SIG-M5 treated with dmso at 0.1 percent for 504 hours (cell line): Measurements from ENCODE around the gene NOP16.
A peak's percentile ranks its signal among the peaks of the same experiment; 100 is the strongest.

ENCODE experiments used
- DNase-seq: peaks from one replicate; lab custom pipeline; 2025; ENCODE audit not compliant: unreplicated experiment; lab: John Stamatoyannopoulos, UW

NOP16 gene, protein sequence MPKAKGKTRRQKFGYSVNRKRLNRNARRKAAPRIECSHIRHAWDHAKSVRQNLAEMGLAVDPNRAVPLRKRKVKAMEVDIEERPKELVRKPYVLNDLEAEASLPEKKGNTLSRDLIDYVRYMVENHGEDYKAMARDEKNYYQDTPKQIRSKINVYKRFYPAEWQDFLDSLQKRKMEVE

DNA sequence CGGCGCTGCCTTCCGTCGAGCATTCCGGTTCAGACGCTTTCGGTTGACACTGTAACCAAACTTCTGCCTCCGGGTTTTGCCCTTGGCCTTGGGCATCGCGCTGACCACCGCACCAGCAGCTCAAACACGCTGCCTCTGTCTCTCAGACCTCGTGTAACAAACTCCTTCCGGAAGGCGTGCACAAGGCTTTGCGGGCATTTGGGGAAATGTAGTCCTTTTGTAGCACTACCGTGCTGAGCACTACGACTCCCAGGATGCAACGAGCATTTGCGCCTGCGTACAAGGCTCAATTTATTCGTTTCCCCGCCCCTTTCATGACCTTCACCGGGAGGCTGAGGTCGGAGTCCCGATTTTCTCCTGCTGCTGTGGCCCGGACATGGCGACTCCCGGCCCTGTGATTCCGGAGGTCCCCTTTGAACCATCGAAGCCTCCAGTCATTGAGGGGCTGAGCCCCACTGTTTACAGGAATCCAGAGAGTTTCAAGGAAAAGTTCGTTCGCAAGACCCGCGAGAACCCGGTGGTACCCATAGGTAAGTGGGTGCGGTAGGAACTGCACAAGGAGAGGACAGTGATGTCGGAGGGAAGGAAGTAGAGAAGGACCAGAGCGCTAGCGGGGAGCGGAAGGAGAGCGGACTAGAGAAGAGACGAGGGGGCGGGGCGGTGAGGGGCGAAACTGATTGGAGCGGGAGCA lies at the start of gene NOP16, which contains the start of gene HIGD2A:
NOP16 (minus strand) TSS at position 155 of the 691 bp plus-strand sequence; CDS start at position 96, 59 bp downstream.
HIGD2A (plus strand) TSS at position 308 of the 691 bp plus-strand sequence; CDS start at position 377, 69 bp downstream.
- DNase-seq = peak; percentile 100

DNA sequence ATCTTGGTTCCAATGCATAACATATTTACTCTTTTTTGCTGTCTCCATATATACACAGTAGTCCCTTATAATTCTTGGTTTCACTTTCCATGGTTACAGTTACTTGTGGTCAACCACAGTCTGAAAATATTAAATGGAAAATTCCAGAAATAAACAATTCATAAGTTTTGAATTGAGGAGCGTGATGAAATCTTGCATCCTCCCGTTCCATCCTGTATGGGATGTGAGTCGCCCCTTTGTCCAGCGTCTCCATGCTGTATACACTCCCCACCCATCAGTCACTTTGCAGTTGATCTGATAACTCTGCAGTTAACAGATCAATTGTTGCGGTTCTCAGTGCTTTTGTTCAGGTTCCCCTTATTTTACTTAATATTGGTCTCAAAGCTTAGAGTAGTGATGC lies 48.3 kb upstream of the NOP16 start:
- DNase-seq = peak; percentile 93

DNA sequence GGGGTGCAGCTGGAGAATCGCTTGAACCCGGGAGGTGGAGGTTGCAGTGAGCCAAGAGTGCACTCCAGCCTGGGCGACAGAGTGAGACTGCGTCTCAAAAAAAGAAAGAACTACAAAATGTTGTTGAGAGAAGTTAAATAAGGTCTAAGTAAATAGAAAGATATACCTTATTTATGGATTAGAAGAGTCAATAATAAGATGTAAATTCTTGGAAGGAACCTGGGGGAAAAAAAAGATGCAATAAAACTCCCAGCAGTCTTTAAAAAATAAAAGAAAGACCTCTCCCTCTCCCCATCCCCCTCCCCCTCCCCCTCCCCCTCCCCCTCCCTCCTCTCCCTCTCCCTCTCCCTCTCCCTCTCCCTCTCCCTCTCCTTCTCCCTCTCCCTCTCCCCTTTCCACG lies 44.3 kb upstream of the NOP16 start:
- no peak for DNase-seq

DNA sequence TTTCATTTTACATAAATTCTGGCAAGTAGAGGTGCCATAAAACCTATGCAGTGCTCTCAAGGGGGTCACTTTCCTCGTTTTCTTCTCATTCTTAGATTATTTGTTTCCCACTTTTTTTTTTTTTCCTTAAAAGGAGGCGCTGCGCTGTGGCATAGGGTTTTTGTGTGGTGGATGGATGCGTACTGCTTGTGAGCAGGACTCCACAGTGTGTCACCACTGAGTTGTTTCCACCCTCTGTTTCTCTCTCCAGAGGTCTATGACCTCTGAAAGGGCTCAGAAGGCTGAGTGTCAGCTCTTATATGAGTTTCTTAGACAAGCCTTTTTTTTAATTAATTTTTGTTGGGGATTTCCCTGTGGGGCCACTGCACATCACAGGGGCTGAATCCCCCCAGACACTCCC lies 41.6 kb upstream of the NOP16 start:
- no peak for DNase-seq

DNA sequence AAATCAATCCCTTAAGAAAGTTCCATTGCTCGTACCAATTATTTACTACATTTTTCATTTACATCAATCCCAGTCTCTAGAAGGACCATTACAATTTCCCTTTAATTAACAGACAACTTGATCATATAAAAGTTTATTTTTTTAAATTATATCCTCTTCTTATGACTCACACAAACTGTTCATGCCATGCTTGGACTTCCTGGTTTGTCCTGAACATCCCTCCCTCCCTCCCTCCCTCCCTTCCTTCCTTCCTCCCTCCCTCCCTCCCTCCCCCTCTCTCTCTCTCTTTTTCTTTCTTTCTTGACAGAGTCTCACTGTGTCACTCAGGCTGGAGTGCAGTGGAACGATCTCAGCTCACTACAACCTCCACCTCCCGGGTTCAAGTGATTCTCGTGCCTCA lies 39.6 kb upstream of the NOP16 start:
- DNase-seq = no peak

DNA sequence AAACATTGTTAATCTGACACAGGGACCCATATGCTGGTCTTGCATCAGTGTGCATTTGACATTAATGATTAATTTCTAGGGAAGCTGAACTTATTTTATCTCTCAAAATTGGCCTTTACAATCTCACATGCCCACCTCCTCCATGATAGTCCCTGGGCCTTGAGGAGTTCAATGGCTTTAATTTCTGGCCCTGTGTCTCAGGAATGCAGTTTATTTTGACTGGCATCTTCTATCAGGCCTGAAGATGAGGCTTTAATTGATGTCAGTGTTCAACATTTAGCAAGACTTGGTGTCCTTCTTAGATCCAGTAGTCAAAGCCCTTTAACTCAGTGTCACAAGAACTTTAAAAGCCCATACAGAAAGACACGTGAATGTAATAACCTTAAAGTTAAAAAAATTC lies 38.5 kb upstream of the NOP16 start:
- DNase-seq = no peak

DNA sequence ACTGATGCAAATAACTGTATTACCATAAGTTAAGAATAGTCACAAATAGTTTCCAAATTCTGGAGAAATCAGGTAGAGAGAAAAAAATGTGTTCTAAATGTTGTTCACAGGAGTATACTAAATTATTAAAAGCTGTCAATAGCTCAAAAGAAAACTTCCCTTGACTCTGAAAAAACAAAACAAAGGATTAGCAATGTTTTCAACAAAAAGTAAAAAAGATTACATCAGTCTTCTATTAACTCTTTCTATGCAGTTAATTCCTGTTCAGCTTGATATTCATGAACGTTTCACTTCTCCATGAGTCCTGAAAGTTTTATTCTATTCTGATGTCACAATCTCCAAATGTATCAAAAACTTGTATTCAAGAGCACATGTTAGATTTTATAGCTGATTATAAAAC lies 37.4 kb upstream of the NOP16 start:
- DNase-seq = no peak

DNA sequence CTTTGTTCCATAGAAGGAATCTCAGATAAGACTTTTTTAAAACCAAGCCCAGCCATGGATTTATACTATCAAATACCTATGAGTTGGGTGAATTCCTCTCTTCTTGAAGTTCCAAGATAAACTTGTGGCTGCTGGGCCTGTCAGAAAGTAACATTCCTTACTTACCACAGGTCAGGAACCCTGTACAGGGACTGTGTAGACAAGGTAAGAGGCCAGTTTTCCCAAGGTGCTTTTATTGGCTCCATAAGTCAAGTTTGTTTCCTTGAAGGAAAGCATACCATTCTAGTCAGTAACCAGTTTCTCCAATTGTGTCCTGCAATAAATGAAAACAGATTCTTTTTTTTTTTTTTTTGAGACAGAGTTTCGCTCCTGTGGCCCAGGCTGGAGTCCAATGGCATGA lies 36.7 kb upstream of the NOP16 start:
- no peak for DNase-seq

DNA sequence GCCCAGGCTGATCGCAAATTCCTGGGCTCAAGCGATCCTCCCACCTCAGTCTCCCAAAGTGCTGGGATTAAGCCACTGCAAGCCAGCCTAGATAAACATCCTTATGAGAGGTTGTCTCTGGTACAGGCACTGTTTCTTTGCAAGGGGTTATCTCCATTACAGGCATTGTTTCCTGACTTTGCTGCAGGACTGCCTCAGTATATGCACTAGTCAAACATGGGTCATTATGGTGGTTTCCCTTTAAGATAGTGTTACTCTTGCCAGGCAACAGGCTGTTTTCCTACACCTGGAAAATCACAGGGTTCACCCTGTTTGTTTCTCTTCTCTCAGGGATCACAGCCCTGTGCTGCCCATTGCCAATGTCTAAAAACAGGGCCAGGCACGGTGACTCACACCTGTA lies 35.8 kb upstream of the NOP16 start:
- DNase-seq = no peak

DNA sequence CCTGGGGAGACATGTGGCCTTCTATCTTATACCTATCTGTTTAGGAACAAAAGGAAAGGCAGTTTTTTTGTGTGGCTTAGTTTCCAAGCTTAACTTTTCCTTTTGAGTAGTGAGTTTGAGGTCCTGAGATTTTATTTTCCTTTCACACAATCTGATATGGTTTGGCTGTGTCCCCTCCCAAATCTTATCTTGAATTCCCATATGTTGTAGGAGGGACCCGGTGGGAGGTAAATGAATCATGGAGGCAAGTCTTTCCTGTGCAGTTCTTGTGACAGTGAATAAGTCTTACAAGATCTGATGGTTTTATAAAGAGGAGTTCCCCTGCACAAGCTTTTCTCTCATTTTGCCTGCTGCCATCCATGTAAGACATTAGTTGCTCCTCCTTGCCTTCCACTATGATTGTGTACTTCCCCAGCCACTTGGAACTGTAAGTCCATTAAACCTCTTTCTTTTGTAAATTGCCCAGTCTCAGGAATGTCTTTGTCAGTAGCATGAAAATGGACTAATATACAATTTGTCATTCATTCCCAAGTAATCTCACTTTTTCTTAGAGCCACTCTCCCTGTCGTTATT lies 32.7 kb upstream of the NOP16 start:
- no peak for DNase-seq

DNA sequence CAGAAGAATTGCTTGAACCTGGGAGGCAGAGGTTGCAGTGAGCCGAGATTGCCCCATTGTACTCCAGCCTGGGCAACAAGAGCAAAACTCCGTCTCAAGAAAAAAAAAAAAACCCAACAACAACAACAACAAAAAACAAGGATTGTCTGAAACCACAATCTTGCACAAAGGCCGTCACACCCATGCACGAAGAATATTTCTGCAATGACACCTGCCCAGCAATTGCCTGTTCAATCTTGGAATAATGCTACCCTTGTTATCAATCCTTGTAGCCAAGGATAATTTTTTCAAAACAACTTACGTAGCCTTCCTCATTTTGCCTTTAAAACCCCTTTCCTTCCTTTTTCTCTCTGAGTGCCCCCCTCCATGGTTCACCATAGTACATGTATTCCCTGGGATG lies 31.7 kb upstream of the NOP16 start:
- no peak for DNase-seq

DNA sequence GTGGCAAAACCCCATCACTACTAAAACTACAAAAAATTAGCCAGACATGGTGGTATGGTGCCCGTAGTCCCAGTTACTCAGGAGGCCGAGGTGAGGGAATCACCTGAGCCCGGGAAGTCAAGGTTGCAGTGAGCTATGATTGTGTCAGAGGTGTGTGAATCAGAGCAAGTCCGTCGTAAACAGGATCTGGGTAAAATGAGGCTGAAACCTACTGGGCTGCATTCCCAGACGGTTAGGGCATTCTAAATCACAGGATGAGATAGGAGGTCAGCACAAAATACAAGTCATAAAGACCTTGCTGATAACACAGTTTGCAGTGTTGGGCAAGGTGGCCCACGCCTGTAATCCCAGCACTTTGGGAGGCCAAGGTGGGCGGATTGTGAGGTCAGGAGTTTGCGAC lies 29.9 kb upstream of the NOP16 start:
- DNase-seq = no peak

DNA sequence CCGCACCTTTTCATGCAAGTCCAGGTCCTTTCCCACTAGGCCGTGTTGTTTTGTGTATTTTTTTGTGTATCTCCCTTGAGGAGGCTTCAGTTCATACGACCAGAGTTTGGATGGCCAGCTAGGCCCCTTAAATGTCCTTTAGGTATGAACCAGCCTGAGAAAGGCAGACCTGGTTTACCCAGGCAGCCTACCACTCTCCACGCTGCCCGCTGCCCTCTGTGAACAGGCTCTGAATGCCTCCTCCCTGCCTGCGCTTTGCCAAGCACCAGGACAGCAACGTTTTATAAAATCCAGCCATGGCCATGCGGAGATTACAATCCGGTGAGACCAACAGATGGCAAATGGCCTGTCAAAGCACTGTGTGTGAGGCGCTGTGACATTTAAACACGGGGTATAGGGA lies 28.6 kb upstream of the NOP16 start:
- no peak for DNase-seq

DNA sequence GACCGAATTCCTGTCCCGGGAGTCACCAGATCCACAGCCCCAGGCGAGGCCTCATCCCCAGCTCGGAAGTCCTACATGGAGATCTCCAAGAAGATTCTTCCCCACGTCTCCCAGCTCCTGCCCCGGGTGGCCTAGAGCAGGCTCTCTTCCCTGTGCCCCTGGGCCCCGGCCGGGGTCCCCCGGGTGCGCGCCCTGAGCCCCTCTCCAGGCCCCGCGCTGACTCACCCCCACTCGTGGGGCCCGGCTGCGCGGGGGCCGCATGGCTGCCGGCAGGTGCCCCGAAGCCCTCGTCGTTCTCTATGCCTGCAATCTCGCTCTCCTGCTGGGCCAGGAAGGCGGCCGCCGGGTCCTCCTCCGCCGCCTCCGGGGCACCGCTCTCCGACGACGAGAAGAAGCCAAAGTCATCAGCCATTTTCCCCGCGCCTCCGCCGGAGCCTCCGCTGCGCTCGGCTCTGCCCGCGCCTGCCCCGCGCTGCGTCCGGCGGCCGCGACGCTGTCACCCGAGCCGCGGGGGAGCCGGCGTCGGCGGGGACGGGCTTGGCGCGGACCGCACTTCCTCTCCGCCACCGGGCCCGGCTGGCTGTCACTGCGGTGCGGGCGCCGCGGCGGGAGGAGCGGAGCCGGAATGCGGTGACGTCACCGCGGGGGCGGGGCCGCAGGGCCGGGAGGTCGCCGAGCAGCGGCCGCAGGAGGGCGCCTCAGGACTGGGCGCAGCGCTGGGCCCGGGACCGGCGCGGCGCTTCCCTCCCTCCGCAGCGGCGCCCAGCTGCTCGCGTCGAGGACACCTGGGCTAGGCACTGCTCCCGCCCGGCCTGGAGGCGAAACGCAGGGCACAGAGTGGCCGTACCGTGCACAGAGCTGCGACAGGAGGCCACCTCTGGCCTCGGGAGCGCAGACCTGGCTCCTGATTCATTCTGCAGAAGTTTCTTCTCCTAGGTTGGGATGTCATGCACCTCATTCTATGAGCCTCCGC lies 27.8 kb upstream of the NOP16 start, which contains the start of gene CLTB:
CLTB (minus strand) TSS at position 588 of the 973 bp plus-strand sequence; CDS start at position 412, 176 bp downstream.
- DNase-seq = peak; percentile 86

DNA sequence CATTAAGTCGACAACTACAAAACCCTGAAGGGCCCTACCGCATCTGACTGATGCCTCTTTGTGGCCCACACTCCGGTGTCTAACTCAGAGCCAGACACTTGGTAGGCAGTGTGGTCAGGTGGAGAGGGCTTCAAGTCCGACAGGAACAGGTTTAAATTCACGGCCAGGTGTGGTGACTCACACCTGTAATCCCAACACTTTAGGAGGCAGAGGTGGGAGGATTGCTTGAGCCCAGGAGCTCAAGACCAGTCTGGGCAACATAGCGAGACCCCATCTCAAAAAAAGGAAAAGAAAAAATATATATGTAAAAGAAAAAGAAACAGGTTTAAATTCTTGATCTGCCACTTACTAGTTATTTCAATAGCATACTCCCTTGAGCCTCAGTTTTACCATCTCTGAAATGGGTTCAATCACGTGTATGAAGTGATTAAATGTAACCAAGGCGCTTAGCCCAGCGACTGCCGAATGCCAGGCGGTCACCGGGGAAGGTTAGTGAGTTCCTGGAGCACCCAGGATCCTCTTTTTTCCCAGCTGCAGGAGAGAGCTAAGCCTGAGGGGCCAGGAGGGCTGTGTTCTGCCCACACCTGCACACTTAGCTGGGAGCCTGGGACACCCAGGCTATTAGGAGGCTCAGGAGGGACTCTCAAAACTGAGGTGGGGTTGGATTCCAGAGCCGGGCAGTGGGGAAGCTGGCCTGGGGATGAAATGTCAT lies 27.0 kb upstream of the NOP16 start:
- DNase-seq = no peak

DNA sequence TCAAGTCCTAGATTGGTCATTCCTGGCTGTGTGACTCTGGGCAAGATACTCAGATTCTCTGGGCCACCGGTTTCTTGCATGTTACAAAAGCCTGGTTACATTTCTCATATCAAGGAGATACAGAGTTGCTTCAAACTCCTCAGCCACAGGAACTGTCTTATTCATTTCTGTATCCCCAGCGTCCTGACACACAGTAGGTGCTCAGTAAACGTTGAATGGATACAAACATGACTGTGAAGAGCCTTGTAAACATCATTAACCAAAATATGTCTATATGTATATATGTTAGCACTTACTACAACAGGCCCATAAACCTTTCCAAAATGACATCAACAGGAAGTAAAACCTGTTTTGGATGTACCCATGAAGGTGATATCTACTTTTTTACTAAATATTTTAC lies 26.3 kb upstream of the NOP16 start:
- no peak for DNase-seq

DNA sequence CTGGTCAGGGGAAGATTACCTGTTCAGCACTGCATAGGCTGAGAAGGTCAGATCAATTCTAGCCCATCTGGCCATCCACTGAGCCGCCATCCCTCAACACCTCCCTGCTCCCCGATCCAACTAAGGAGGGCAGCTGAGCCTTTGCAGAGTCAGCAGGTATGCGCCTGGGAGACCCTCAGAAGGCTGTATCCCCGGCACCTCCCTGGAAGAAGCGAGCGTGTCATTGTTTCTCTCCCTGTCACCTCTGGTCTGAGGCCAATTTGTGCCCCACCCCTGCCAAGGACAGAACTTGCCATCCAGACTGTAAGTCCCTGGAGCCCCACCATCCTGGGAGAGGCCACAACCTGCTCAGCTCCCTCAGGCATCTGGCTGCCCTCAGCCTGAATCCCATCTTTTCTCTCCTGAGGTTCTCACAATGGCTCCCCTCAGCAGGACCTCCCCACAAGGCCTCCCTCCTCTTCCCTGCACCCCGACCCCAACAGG lies 25.4 kb upstream of the NOP16 start:
- no peak for DNase-seq

DNA sequence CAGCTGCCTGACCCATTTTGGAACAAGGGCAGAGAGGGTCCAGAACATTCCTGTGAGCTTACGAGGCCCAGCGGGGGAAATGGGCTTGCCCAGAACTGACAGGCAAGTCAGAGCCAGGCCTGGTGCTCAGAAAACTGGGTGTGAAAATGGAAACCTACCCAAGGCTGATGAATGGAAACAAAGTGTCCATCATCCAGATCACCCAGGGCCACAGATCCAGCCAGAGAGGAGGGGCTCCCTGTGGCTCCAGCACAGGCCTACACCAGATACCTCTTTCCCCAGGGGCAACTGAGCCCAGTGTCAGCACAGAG lies 24.8 kb upstream of the NOP16 start:
- no peak for DNase-seq

DNA sequence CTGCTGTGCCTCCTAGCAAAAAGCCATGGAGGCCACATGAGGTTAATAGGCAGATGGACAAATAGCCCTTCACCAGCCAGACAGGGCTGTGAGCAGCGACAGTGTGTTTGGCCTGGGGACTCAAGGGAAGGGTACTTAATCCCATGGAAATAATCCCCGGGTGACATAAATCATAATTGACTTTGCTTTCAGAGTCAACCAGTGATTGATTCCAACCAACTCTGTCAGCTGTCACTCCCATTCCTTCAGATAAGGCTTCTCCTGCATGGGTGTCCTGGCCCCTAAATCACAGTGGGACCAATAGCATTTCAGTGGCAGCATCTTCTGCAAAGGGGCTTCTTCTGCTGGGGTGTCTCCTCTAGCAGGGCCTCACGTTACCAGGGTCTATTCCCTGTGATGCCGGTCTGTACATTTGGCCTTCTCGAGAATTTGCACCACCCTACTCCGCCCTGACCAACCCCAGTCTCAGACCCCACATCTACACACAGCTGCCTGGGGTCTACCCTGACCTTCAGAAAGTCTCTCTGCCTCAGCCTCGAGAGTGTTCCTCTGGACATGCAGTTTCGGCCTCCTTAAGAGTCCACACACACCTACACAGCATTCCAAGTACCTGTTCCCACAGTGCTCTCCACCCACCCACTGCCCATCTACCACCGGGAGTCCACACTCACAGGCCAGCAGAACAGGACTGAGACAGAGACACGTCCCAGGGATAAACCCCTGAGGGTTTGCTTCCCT lies 24.3 kb upstream of the NOP16 start:
- no peak for DNase-seq
